GM12878 (cell line): ENCODE results near the gene KCNN3. TPM values are rescaled to one million over a fixed set of nuclear protein-coding genes. Genes with fewer than 3 reads are reported as not detected.

Source experiments
- BHLHE40 ChIP-seq, 2 experiments: fragments of 450-650 bp in 1 of 2; IDR thresholded peaks; 2 replicates each; pipeline ENCODE4 v1.6.1; 2011 to 2017; ENCODE audit warnings: low read depth in 2 of 2, borderline replicate concordance in 1 of 2, improper control_type of control experiment in 1 of 2, low read length in 1 of 2, mild to moderate bottlenecking in 1 of 2
- ETV6 ChIP-seq, 2 experiments: fragments of 450-650 bp in 1 of 2; IDR thresholded peaks in 1 of 2; conservative IDR thresholded peaks in 1 of 2; 2 replicates each; pipeline ENCODE4 v1.6.1; 2014; ENCODE audit warnings: antibody characterized with exemption in 1 of 2, borderline replicate concordance in 1 of 2, low read depth in 1 of 2, mild to moderate bottlenecking in 1 of 2, moderate library complexity in 1 of 2
- GATAD2B ChIP-seq: fragments of 450-650 bp; conservative IDR thresholded peaks from 2 replicates; pipeline ENCODE4 v1.6.1; 2017; ENCODE audit warnings: low read depth, mild to moderate bottlenecking, moderate library complexity
- HDGF ChIP-seq: fragments of 450-650 bp; IDR thresholded peaks from 2 replicates; pipeline ENCODE4 v1.6.1; 2016; ENCODE audit warnings: antibody characterized with exemption
- IKZF1 ChIP-seq: fragments of 450-650 bp; conservative IDR thresholded peaks from 2 replicates; pipeline ENCODE4 v1.6.1; 2017; ENCODE audit warnings: antibody characterized with exemption, mild to moderate bottlenecking
- IKZF2 ChIP-seq, 2 experiments: fragments of 450-650 bp; IDR thresholded peaks; 2 replicates each; pipeline ENCODE4 v1.6.1; 2017; ENCODE audit warnings: mild to moderate bottlenecking in 2 of 2, moderate library complexity in 2 of 2
- JUND ChIP-seq: IDR thresholded peaks from 2 replicates; pipeline ENCODE4 v1.6.1; 2012; ENCODE audit warnings: low read depth, mild to moderate bottlenecking, low read length, improper control_type of control experiment, moderate library complexity
- MXI1 ChIP-seq: fragments of 150-350 bp; IDR thresholded peaks from 2 replicates; pipeline ENCODE4 v1.6.1; 2011; ENCODE audit warnings: low read depth, mild to moderate bottlenecking, inconsistent platforms, low read length, improper control_type of control experiment
- NR2F1 ChIP-seq: fragments of 450-650 bp; conservative IDR thresholded peaks from 2 replicates; pipeline ENCODE4 v1.6.1; 2017; ENCODE audit warnings: mild to moderate bottlenecking
- PML ChIP-seq: IDR thresholded peaks from 2 replicates; pipeline ENCODE4 v1.6.1; 2012; ENCODE audit warnings: low read length, inconsistent platforms
- POU2F2 ChIP-seq: IDR thresholded peaks from 3 replicates; pipeline ENCODE4 v1.6.1; 2011; ENCODE audit warnings: low read depth, mild to moderate bottlenecking, low read length, borderline replicate concordance
- RAD51 ChIP-seq: fragments of 450-650 bp; IDR thresholded peaks from 2 replicates; pipeline ENCODE4 v1.6.1; 2016; ENCODE audit warnings: moderate library complexity, mild to moderate bottlenecking, inconsistent platforms
- RCOR1 ChIP-seq: conservative IDR thresholded peaks from 2 replicates; pipeline ENCODE4 v1.6.1; 2012; ENCODE audit warnings: low read depth, low read length, improper control_type of control experiment
- RELA ChIP-seq: fragments of 450-650 bp; IDR thresholded peaks from 2 replicates; pipeline ENCODE4 v1.8.0; 2014; ENCODE audit warnings: borderline replicate concordance; ENCODE audit not compliant: partially characterized antibody
- SPI1 ChIP-seq: IDR thresholded peaks from 2 replicates; pipeline ENCODE4 v1.6.1; 2011; ENCODE audit warnings: low read depth, mild to moderate bottlenecking, low read length, moderate library complexity, borderline replicate concordance; ENCODE audit not compliant: insufficient read depth
- TCF3 ChIP-seq: IDR thresholded peaks from 2 replicates; pipeline ENCODE4 v1.6.1; 2012; ENCODE audit warnings: low read depth, mild to moderate bottlenecking, low read length, borderline replicate concordance; ENCODE audit not compliant: insufficient read depth
- polyA plus RNA-seq, 11 experiments: library from polyadenylated mRNA; depleted of rRNA in 4 of 11; unstranded in 6 of 11; stranded (reverse) in 5 of 11; fragments of >200 nt; fragmentation: Nextera tagmentation in 4 of 11; fragmentation: Illumina TruSeq in 1 of 11; extraction: Ambion mirVana in 4 of 11; extraction: Trizol in 1 of 11; gene quantifications; 1 replicate in 1 of 11; 2 replicates in 10 of 11; pipeline versions ENCODE4 v1.2.1 to v1.2.3, GENCODE V29; 2011 to 2016; ENCODE audit warnings: inconsistent platforms in 2 of 11, missing spikeins in 2 of 11, low read depth in 1 of 11
- total RNA-seq, 4 experiments: library from RNA; depleted of rRNA in 3 of 4; stranded (reverse); fragments of >200 nt in 3 of 4; fragmentation: Illumina TruSeq in 1 of 4; extraction: Trizol in 1 of 4; gene quantifications; 2 replicates each; pipeline versions ENCODE4 v1.2.1 to v1.2.3, GENCODE V29; 2013 to 2021
- TF ChIP-seq, protein P1 (sequence below): IDR thresholded peaks from 2 replicates; pipeline ENCODE4 v1.6.1; 2011; ENCODE audit warnings: borderline replicate concordance, low read depth, mild to moderate bottlenecking, moderate library complexity, mixed read lengths, low read length; ENCODE audit not compliant: insufficient read depth; ENCODE audit errors: extremely low read length
- TF ChIP-seq, protein P2 (sequence below): fragments of 450-650 bp; IDR thresholded peaks from 2 replicates; pipeline ENCODE4 v1.6.1; 2017; ENCODE audit warnings: antibody characterized with exemption, mild to moderate bottlenecking, moderate library complexity
- TF ChIP-seq, protein P3 (sequence below): fragments of 450-650 bp; IDR thresholded peaks from 2 replicates; pipeline ENCODE4 v1.6.1; 2017; ENCODE audit warnings: borderline replicate concordance
- TF ChIP-seq, protein P4 (sequence below), 3 experiments: IDR thresholded peaks in 2 of 3; conservative IDR thresholded peaks in 1 of 3; 2 replicates each; pipeline ENCODE4 v1.5.1; 2011; ENCODE audit warnings: low read depth in 3 of 3, low read length in 3 of 3, mild to moderate bottlenecking in 3 of 3, control low read depth in 2 of 3, moderate library complexity in 2 of 3, inconsistent platforms in 1 of 3, mixed read lengths in 1 of 3; ENCODE audit not compliant: control insufficient read depth in 2 of 3, insufficient read depth in 1 of 3; ENCODE audit errors: extremely low read depth in 1 of 3
- TF ChIP-seq, protein P5 (sequence below): fragments of 150-350 bp; IDR thresholded peaks from 2 replicates; pipeline ENCODE4 v1.6.1; 2014; ENCODE audit warnings: mild to moderate bottlenecking, low read depth, low read length

KCNN3 gene
- total and polyA plus RNA-seq, 10 of the 15 experiments (the other 5 are each of a cell fraction or from before 2014, with no cell fraction given): 3.5 to 26.4 (median 14.9) TPM

DNA sequence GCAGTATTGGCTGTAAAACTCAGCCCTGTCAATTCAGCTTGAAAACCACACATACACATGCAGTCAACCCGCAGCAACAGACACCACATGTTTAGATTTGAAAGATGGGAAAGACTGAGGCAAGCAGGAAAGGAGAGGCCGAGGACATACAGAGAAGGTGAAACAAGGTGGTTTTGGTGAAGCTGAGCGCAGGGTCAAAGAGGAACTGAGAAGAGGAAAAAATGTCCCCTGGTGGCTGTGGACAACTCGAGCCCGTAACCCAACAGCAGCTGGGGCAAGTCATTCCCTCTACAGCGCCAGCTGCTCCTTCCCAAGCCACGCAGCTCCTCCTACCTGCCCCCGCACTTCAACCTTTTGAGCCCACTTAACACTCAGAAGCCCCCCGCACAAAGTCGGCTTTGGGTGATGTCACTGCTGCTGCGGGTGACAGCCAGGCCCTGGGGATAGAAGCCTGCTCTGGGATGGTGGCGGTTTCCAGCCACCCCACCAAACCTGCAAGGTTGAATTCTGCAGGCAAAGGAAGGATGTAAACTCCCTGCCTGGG, 63.0 kb downstream of the KCNN3 start (continued):
- TF ChIP-seq NR2F1 (peak; percentile 85), POU2F2 (peak; percentile 47; the same call in 1 of the 3 replicates), RELA (no peak), PML (no peak), HDGF (peak; percentile 84), RAD51 (no peak), JUND (no peak), RCOR1 (0 out of 2 replicates have a peak, but pooled peaks have one; percentile 32), IKZF2 (IDR thresholded peaks at IDR 0.05) (peak; percentile 98 to 99), TCF3 (peak; percentile 93), SPI1 (peak; percentile 99), ETV6 (conservative IDR thresholded peaks at IDR 0.05 in 1 of 2, IDR thresholded peaks at IDR 0.05 in 1 of 2; ENCODE audit: borderline replicate concordance in 1 of 2, low read depth in 1 of 2) (peak in 1 of 2 experiments; percentile 25; a peak in 1 of 4 replicates), IKZF1 (peak; percentile 99), MXI1 (no peak), BHLHE40 (IDR thresholded peaks at IDR 0.05; ENCODE audit: borderline replicate concordance in 1 of 2, low read depth in 2 of 2, low read length in 1 of 2) (peak; percentile 67 to 74; a peak in 2 of 4 replicates), GATAD2B (peak; percentile 79)
- TF ChIP-seq, protein P1, sequence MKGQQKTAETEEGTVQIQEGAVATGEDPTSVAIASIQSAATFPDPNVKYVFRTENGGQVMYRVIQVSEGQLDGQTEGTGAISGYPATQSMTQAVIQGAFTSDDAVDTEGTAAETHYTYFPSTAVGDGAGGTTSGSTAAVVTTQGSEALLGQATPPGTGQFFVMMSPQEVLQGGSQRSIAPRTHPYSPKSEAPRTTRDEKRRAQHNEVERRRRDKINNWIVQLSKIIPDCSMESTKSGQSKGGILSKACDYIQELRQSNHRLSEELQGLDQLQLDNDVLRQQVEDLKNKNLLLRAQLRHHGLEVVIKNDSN: no peak
- TF ChIP-seq, protein P2, sequence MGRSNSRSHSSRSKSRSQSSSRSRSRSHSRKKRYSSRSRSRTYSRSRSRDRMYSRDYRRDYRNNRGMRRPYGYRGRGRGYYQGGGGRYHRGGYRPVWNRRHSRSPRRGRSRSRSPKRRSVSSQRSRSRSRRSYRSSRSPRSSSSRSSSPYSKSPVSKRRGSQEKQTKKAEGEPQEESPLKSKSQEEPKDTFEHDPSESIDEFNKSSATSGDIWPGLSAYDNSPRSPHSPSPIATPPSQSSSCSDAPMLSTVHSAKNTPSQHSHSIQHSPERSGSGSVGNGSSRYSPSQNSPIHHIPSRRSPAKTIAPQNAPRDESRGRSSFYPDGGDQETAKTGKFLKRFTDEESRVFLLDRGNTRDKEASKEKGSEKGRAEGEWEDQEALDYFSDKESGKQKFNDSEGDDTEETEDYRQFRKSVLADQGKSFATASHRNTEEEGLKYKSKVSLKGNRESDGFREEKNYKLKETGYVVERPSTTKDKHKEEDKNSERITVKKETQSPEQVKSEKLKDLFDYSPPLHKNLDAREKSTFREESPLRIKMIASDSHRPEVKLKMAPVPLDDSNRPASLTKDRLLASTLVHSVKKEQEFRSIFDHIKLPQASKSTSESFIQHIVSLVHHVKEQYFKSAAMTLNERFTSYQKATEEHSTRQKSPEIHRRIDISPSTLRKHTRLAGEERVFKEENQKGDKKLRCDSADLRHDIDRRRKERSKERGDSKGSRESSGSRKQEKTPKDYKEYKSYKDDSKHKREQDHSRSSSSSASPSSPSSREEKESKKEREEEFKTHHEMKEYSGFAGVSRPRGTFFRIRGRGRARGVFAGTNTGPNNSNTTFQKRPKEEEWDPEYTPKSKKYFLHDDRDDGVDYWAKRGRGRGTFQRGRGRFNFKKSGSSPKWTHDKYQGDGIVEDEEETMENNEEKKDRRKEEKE: no peak
- TF ChIP-seq, protein P3, sequence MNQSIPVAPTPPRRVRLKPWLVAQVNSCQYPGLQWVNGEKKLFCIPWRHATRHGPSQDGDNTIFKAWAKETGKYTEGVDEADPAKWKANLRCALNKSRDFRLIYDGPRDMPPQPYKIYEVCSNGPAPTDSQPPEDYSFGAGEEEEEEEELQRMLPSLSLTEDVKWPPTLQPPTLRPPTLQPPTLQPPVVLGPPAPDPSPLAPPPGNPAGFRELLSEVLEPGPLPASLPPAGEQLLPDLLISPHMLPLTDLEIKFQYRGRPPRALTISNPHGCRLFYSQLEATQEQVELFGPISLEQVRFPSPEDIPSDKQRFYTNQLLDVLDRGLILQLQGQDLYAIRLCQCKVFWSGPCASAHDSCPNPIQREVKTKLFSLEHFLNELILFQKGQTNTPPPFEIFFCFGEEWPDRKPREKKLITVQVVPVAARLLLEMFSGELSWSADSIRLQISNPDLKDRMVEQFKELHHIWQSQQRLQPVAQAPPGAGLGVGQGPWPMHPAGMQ: no peak
- TF ChIP-seq, protein P4, sequence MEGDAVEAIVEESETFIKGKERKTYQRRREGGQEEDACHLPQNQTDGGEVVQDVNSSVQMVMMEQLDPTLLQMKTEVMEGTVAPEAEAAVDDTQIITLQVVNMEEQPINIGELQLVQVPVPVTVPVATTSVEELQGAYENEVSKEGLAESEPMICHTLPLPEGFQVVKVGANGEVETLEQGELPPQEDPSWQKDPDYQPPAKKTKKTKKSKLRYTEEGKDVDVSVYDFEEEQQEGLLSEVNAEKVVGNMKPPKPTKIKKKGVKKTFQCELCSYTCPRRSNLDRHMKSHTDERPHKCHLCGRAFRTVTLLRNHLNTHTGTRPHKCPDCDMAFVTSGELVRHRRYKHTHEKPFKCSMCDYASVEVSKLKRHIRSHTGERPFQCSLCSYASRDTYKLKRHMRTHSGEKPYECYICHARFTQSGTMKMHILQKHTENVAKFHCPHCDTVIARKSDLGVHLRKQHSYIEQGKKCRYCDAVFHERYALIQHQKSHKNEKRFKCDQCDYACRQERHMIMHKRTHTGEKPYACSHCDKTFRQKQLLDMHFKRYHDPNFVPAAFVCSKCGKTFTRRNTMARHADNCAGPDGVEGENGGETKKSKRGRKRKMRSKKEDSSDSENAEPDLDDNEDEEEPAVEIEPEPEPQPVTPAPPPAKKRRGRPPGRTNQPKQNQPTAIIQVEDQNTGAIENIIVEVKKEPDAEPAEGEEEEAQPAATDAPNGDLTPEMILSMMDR (IDR thresholded peaks at IDR 0.05 in 2 of 3, conservative IDR thresholded peaks at IDR 0.05 in 1 of 3; ENCODE audit: control insufficient read depth in 2 of 3, extremely low read depth in 1 of 3, insufficient read depth in 1 of 3, low read depth in 3 of 3, low read length in 3 of 3): peak; percentile 2 to 28 (median 13); a peak in 3 of 6 replicates
- TF ChIP-seq, protein P5, sequence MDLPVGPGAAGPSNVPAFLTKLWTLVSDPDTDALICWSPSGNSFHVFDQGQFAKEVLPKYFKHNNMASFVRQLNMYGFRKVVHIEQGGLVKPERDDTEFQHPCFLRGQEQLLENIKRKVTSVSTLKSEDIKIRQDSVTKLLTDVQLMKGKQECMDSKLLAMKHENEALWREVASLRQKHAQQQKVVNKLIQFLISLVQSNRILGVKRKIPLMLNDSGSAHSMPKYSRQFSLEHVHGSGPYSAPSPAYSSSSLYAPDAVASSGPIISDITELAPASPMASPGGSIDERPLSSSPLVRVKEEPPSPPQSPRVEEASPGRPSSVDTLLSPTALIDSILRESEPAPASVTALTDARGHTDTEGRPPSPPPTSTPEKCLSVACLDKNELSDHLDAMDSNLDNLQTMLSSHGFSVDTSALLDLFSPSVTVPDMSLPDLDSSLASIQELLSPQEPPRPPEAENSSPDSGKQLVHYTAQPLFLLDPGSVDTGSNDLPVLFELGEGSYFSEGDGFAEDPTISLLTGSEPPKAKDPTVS: no peak
